Gastroesophageal sphincter (tissue), 4 donors: Measurements from ENCODE around the gene HIPK4. TPM values are rescaled to one million over a fixed set of nuclear protein-coding genes. Genes with fewer than 3 reads are reported as not detected.

Experiments
- ATAC-seq: fragments of 150-250 bp; one replicate; pipeline ENCODE4 v1.9.1; 2016; ENCODE audit warnings: mild to moderate bottlenecking, moderate library complexity
- H3K27ac ChIP-seq, 4 donors: fragments of 200-600 bp; sonication (generic) in 3 of 4; 1 replicate in 3 of 4; 2 replicates in 1 of 4; pipeline ENCODE4 v1.5.1; 2016 to 2019
- H3K27me3 ChIP-seq: fragments of 200-600 bp; sonication (generic); one replicate; pipeline ENCODE4 v1.5.1; 2019
- H3K36me3 ChIP-seq, 2 donors: fragments of 200-600 bp; sonication (generic); one replicate each; pipeline ENCODE4 v1.5.1; 2019; ENCODE audit warnings: control low read depth in 1 of 2
- H3K4me1 ChIP-seq, 3 donors: fragments of 200-600 bp; sonication (generic); 1 replicate in 2 of 3; 2 replicates in 1 of 3; pipeline ENCODE4 v1.5.1; 2016 to 2019; ENCODE audit warnings: control low read depth in 2 of 3
- H3K4me3 ChIP-seq, 2 donors: fragments of 200-600 bp; sonication (generic); one replicate each; pipeline ENCODE4 v1.5.1; 2019; ENCODE audit warnings: mild to moderate bottlenecking in 1 of 2, moderate library complexity in 1 of 2
- H3K9me3 ChIP-seq, 3 donors: fragments of 200-600 bp; sonication (generic); one replicate each; pipeline ENCODE4 v1.5.1; 2017 to 2019; ENCODE audit warnings: control low read depth in 2 of 3
- EP300 ChIP-seq: sonication (generic); formaldehyde crosslinking; IDR thresholded peaks from one replicate; pipeline ENCODE4 v1.6.1; 2017; ENCODE audit warnings: antibody characterized with exemption, mild to moderate bottlenecking
- POLR2A ChIP-seq, 2 donors: fragments of 450-650 bp; IDR thresholded peaks; one replicate each; pipeline ENCODE4 v1.6.1; 2017; ENCODE audit warnings: antibody characterized with exemption in 2 of 2, mild to moderate bottlenecking in 2 of 2, moderate library complexity in 1 of 2
- POLR2AphosphoS5 ChIP-seq: sonication (generic); formaldehyde crosslinking; IDR thresholded peaks from one replicate; pipeline ENCODE4 v1.6.1; 2017; ENCODE audit warnings: antibody characterized with exemption
- WGBS, 2 donors: methylation state at CpG; one replicate each; pipeline ENCODE4 v1.1.5; 2018; ENCODE audit warnings: low coverage in 1 of 2; 5-methylcytosine and 5-hydroxymethylcytosine counted together
- total RNA-seq, 4 donors: library from RNA; depleted of rRNA; stranded (reverse); fragments of >200 nt; gene quantifications; one replicate each; pipeline ENCODE4 v1.1.0, GENCODE V29; 2016
- TF ChIP-seq, protein P1 (sequence below), 4 experiments: fragments of 200-600 bp in 2 of 4; fragments of 450-650 bp in 2 of 4; sonication (generic) in 1 of 4; IDR thresholded peaks; one replicate each; pipeline ENCODE4 v1.5.1; 2017 to 2019; ENCODE audit warnings: antibody characterized with exemption in 4 of 4, mild to moderate bottlenecking in 2 of 4, moderate library complexity in 2 of 4

Gene HIPK4
- total RNA-seq, 4 donors from 2014 or later, result 0.19 to 1.1 TPM; not detected in 2

DNA sequence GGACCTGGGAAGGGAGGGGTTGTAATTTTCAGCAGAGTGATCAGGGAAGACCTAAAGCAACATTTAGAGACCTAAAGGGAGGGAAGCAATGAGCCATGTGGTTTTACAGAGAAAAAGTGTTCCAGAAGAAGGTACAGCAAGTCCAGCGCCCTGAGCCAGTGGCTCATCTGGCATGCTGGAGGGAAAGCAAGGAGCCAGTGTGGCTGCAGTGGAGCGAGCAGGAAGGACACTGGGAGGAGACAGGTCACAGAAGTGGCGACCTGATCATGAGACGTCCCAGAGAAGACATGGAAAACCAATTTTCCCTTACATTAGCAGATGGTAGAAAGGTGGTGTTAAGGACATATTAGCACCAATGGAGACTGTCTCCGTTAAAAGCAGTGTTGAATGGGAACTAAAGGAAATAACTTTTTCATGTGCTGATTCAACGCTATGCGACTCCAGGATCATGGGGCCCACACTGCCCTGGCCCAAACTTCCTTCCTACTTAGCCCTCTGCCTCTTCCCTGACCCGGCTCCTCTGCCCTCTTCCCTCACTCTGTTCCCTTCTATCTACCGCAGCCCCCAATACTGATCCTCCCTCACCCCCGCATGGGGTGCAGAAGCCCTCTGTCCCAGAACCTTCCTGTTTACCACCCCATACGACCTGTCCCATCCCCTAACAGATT lies 47.2 kb downstream of the HIPK4 start:
- Histone ChIP-seq H3K4me1 (peaks cover 0 to 42% (median 13%) of the 10 kb centered on the region in 3 donors), H3K36me3 (peaks cover 0 to 31% of the 10 kb centered on the region in 2 donors), H3K4me3 (no peak overlapping the region), H3K27me3 (no peaks in the 10 kb centered on the region), H3K27ac (peak overlapping the region; percentile 15 to 76 (median 74)), H3K9me3 (no peaks in the 10 kb centered on the region)
- ATAC-seq, result no peak
- WGBS, 2 donors, result 78 to 83% methylated on average over 8 to 9 of the region's 11 CpGs
- TF ChIP-seq, protein P1, sequence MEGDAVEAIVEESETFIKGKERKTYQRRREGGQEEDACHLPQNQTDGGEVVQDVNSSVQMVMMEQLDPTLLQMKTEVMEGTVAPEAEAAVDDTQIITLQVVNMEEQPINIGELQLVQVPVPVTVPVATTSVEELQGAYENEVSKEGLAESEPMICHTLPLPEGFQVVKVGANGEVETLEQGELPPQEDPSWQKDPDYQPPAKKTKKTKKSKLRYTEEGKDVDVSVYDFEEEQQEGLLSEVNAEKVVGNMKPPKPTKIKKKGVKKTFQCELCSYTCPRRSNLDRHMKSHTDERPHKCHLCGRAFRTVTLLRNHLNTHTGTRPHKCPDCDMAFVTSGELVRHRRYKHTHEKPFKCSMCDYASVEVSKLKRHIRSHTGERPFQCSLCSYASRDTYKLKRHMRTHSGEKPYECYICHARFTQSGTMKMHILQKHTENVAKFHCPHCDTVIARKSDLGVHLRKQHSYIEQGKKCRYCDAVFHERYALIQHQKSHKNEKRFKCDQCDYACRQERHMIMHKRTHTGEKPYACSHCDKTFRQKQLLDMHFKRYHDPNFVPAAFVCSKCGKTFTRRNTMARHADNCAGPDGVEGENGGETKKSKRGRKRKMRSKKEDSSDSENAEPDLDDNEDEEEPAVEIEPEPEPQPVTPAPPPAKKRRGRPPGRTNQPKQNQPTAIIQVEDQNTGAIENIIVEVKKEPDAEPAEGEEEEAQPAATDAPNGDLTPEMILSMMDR (IDR thresholded peaks at IDR 0.05), result no peak
- TF ChIP-seq POLR2AphosphoS5 (no peak), POLR2A (IDR thresholded peaks at IDR 0.05) (no peak), EP300 (no peak)

DNA sequence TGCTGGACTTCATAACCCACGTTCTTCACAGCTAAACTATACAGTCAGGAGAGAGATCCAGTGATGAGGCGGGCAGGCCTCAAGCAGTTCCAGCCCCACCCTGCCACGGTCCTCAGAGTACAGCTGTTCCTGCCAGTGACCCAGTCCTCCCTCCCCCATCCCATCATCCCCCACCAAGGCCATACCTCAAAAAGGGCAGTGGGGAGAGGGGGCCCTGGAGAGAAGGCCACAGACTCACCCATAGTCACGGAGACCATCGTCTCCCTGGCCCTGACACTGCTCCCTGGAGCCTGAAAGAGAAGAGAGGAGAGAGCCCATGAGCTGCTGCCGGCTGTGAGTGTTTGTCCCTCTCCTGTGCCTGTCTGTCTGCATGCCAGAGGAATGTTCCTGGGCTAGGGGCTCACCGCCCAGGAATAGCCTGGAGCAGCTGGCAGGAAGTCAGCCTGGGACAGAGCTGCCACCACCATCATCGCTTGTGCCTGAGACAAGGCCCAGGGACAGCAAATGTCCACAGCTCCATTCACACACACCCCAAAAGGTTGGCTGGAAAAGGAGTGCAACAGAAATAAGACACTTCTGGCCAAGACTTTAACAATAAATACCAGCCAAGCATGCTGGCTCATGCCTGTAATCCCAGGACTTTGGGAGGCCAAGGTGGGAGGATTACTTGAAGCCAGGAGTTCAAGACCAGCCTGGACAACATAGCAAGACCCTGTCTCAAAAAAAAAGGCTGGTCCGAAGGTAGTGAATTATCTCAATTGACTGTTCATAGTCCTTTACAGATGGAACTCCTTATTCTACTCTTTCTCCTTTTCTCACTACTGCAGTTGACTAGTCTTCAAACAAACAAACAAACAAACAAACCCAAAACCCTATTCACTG lies 48.1 kb downstream of the HIPK4 start:
- Histone ChIP-seq H3K36me3 (peaks cover 0 to 31% of the 10 kb centered on the region in 2 donors), H3K27ac (peak overlapping the region; percentile 58 to 76 (median 74)), H3K4me3 (no peak overlapping the region), H3K27me3 (no peaks in the 10 kb centered on the region), H3K4me1 (peaks cover 0 to 33% (median 5%) of the 10 kb centered on the region in 3 donors), H3K9me3 (no peaks in the 10 kb centered on the region)
- 50 to 66% methylated on average over 2 to 3 of the region's 9 CpGs for WGBS, 2 donors
- TF ChIP-seq, protein P1 (IDR thresholded peaks at IDR 0.05), result no peak
- TF ChIP-seq POLR2A (IDR thresholded peaks at IDR 0.05) (no peak), POLR2AphosphoS5 (no peak), EP300 (no peak)
- ATAC-seq, result peak; percentile 76

DNA sequence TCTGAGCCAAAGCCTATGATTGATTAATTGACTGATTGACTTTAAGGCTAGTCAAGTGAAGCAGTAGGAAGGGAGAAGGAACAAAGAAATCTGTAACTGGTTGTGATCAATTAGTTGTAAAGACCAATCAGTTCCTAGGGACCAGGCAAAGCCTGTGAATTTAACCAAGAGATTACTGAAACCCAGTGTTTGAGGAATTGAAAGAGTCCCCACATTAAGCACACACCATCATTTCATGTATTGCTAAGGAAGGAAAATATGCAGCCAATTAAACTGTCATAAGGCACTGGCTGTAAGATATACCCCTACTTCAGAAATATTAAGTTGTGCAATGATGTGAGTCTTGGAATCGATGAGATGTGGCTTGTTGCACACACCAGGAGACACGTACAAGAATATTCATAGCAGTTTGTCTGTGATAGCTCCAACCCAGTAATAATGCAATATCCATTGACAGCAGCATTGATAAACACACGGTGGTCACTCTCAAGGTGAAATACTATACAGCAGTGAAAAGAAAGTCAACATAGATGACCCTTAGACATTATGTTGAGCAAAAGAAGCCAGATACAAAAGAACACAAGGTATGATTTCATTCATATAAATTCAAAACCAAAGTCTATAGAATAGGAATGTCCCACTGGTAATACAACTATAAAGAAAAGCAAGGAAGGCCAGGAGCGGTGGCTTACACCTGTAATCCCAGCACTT lies 50.8 kb downstream of the HIPK4 start:
- H3K36me3 ChIP-seq, result peaks cover 0 to 54% of the 10 kb centered on the region in 2 donors
- TF ChIP-seq, protein P1 (IDR thresholded peaks at IDR 0.05), result no peak
- no peak for TF ChIP-seq EP300
- TF ChIP-seq POLR2AphosphoS5, result no peak
- no peak for TF ChIP-seq POLR2A (IDR thresholded peaks at IDR 0.05)
- H3K4me3 ChIP-seq, result no peak overlapping the region
- no peak overlapping the region for H3K27ac ChIP-seq
- H3K4me1 ChIP-seq, result peaks cover 0 to 27% (median 4%) of the 10 kb centered on the region in 3 donors
- H3K27me3 ChIP-seq, result no peaks in the 10 kb centered on the region
- WGBS, 2 donors, result 76 to 96% methylated on average over 3 to 4 of the region's 4 CpGs
- ATAC-seq, result no peak
- no peaks in the 10 kb centered on the region for H3K9me3 ChIP-seq

DNA sequence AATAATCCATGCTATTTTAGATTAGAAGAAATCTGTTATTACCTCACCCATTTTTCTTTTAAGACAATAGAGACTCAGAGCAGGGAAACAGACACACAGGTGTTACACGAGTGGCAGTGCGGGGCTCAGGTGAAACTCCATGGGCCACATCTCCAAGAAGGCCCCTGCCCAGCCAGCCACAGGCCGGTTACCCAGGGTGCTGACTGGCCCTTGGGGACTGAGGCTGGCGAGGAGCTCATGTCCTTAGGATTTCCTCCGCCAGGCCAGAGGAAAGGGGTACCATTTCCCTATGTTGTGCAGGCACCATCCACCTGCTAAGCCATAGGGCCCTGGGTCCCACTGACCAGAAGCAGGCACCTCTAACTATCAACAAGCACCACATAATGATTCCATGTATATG lies 52.4 kb downstream of the HIPK4 start:
- Histone ChIP-seq H3K36me3 (peaks cover 0 to 70% of the 10 kb centered on the region in 2 donors), H3K9me3 (no peaks in the 10 kb centered on the region), H3K27ac (no peak overlapping the region), H3K4me1 (peaks cover 0 to 16% (median 4%) of the 10 kb centered on the region in 3 donors), H3K4me3 (no peak overlapping the region), H3K27me3 (no peaks in the 10 kb centered on the region)
- TF ChIP-seq EP300 (no peak), POLR2AphosphoS5 (no peak), POLR2A (IDR thresholded peaks at IDR 0.05) (no peak)
- TF ChIP-seq, protein P1 (IDR thresholded peaks at IDR 0.05), result no peak
- WGBS, 2 donors, result 89 to 100% methylated on average over 1 to 5 of the region's 5 CpGs
- ATAC-seq, result no peak
